Measurements from ENCODE around the gene ACBD4. TPM values are rescaled to one million over a fixed set of nuclear protein-coding genes. Genes with fewer than 3 reads are reported as not detected.

The ACBD4 gene
- total and polyA plus RNA-seq, 2 of the 13 experiments (the other 11 are each of a cell fraction or from before 2014, with no cell fraction given) = 16.1 to 26.9 TPM

- peak; percentile 97 for TF ChIP-seq ZNF567 (CRISPR knock-in tag; IDR thresholded peaks at IDR 0.05; ENCODE audit: borderline replicate concordance)
- TF ChIP-seq GATAD2A (CRISPR knock-in tag; IDR thresholded peaks at IDR 0.05) = peak; percentile 82
- TF ChIP-seq RAD51 (IDR thresholded peaks at IDR 0.05; ENCODE audit: borderline replicate concordance) = no peak
- TF ChIP-seq ZFYVE20 (CRISPR knock-in tag; IDR thresholded peaks at IDR 0.05; ENCODE audit: borderline replicate concordance, low read depth) = no peak; the same call in 1 of the 2 replicates
- no peak for TF ChIP-seq ZNF512 (CRISPR knock-in tag; IDR thresholded peaks at IDR 0.05)
- no peak; the same call in 1 of the 2 replicates for TF ChIP-seq FUBP1 (CRISPR knock-in tag; IDR thresholded peaks at IDR 0.05; ENCODE audit: borderline replicate concordance)
- TF ChIP-seq ZSCAN31 (CRISPR knock-in tag; IDR thresholded peaks at IDR 0.05; ENCODE audit: low read depth) = peak; percentile 62
- 0 out of 2 replicates have a peak, but pooled peaks have one; percentile 14 for TF ChIP-seq CREBL2 (CRISPR knock-in tag; IDR thresholded peaks at IDR 0.05; ENCODE audit: borderline replicate concordance)
- TF ChIP-seq ELF4 (CRISPR knock-in tag; IDR thresholded peaks at IDR 0.05; ENCODE audit: borderline replicate concordance) = no peak
- TF ChIP-seq ZBTB14 (CRISPR knock-in tag; IDR thresholded peaks at IDR 0.05) = 0 out of 2 replicates have a peak, but pooled peaks have one; percentile 22
- no peak for TF ChIP-seq HNRNPUL1 (IDR thresholded peaks at IDR 0.05; ENCODE audit: low read depth, low read length)
- TF ChIP-seq GFI1 (CRISPR knock-in tag; IDR thresholded peaks at IDR 0.05; ENCODE audit: borderline replicate concordance) = peak; percentile 78
- peak; percentile 45; the same call in 1 of the 2 replicates for TF ChIP-seq MYC (CRISPR knock-in tag; IDR thresholded peaks at IDR 0.05; ENCODE audit: borderline replicate concordance)
- TF ChIP-seq RFX5 (IDR thresholded peaks at IDR 0.05; ENCODE audit: low read depth, low read length) = no peak; the same call in none of the 2 replicates
- peak; percentile 93 for TF ChIP-seq ELF3 (CRISPR knock-in tag; IDR thresholded peaks at IDR 0.05)
- peak; percentile 80 for TF ChIP-seq GABPB1 (CRISPR knock-in tag; IDR thresholded peaks at IDR 0.05)
- TF ChIP-seq CHD4 (IDR thresholded peaks at IDR 0.05; ENCODE audit: borderline replicate concordance, low read length) = no peak
- peak; percentile 23 for TF ChIP-seq ZFP36 (IDR thresholded peaks at IDR 0.05; ENCODE audit: borderline replicate concordance, low read depth, low read length, partially characterized antibody)
- TF ChIP-seq SMYD3 (CRISPR knock-in tag; IDR thresholded peaks at IDR 0.05) = no peak
- peak; percentile 98; the same call in 1 of the 2 replicates for TF ChIP-seq SAFB2 (CRISPR knock-in tag; IDR thresholded peaks at IDR 0.05; ENCODE audit: borderline replicate concordance, low read depth)
- no peak for TF ChIP-seq ZNF329 (CRISPR knock-in tag; IDR thresholded peaks at IDR 0.05; ENCODE audit: low read depth)
- peak; percentile 98 for TF ChIP-seq ZNF580 (CRISPR knock-in tag; IDR thresholded peaks at IDR 0.05; ENCODE audit: borderline replicate concordance, low read depth)
- peak; percentile 37; the same call in 1 of the 2 replicates for TF ChIP-seq BHLHE40 (IDR thresholded peaks at IDR 0.05; ENCODE audit: low read length)
- TF ChIP-seq ZFP1 (CRISPR knock-in tag; IDR thresholded peaks at IDR 0.05) = no peak; the same call in none of the 2 replicates
- TF ChIP-seq ZBTB42 (CRISPR knock-in tag; IDR thresholded peaks at IDR 0.05) = no peak
Measured at GRCh38 chr17:45148183-45149036, 12.9 kb downstream of the ACBD4 start, which contains the start of gene HEXIM1 (continued).
